Measurements from ENCODE around the gene IRGC.

IRGC gene

GRCh38 chr19:43725468-43725867 lies 9.6 kb downstream of the IRGC start:
- DNase-seq, result peak; percentile 33 to 52 (median 50)

GRCh38 chr19:43726736-43727592 lies 11.1 kb downstream of the IRGC start:
- DNase-seq, result peak; percentile 39 to 58 (median 50)

- DNase-seq, result no peak
Observed at GRCh38 chr19:43727593-43727853, 11.6 kb downstream of the IRGC start.

- DNase-seq, result no peak
Observed at GRCh38 chr19:43729919-43730318, 14.0 kb downstream of the IRGC start.

- DNase-seq, result no peak
Observed at GRCh38 chr19:43731346-43731745, 15.5 kb downstream of the IRGC start.

- DNase-seq, result peak in 3 of 4 experiments; percentile 39 to 50 (median 45)
Observed at GRCh38 chr19:43731846-43732245, 16.0 kb downstream of the IRGC start.

GRCh38 chr19:43735013-43735412 lies 19.1 kb downstream of the IRGC start:
- DNase-seq, result no peak

- no peak for DNase-seq
Observed at GRCh38 chr19:43735957-43736356, 20.1 kb downstream of the IRGC start.

- DNase-seq, result peak; percentile 46 to 78 (median 70)
Observed at GRCh38 chr19:43738780-43739211, 22.9 kb downstream of the IRGC start.

GRCh38 chr19:43739439-43740235 lies 23.8 kb downstream of the IRGC start:
- DNase-seq, result no peak

GRCh38 chr19:43741075-43741825 lies 25.4 kb downstream of the IRGC start:
- DNase-seq, result no peak

GRCh38 chr19:43743059-43743458 lies 27.2 kb downstream of the IRGC start:
- no peak for DNase-seq

GRCh38 chr19:43747557-43748204 lies 31.8 kb downstream of the IRGC start:
- no peak for DNase-seq

- DNase-seq, result no peak
Observed at GRCh38 chr19:43748205-43748594, 32.3 kb downstream of the IRGC start.

GRCh38 chr19:43748685-43749084 lies 32.8 kb downstream of the IRGC start:
- DNase-seq, result no peak

- DNase-seq, result no peak
Observed at GRCh38 chr19:43749152-43749551, 33.3 kb downstream of the IRGC start.

GRCh38 chr19:43749898-43750297 lies 34.0 kb downstream of the IRGC start:
- no peak for DNase-seq

GRCh38 chr19:43751466-43752220 lies 35.8 kb downstream of the IRGC start:
- DNase-seq, result no peak

- DNase-seq, result no peak
Observed at GRCh38 chr19:43752287-43752875, 36.5 kb downstream of the IRGC start.

- DNase-seq, result no peak
Observed at GRCh38 chr19:43754253-43754502, 38.3 kb downstream of the IRGC start.

- peak; percentile 99 to 100 (median 100) for DNase-seq
Observed at GRCh38 chr19:43754503-43755255, 38.8 kb downstream of the IRGC start, which contains the start of gene SMG9. SMG9 (minus strand) TSS chr19:43754962; CDS start chr19:43750741, 4,221 bp downstream.

Measured in suppressor macrophage (primary cell).